K562 (cell line): ENCODE results near the gene TTC27. TPM values are rescaled to one million over a fixed set of nuclear protein-coding genes. Genes with fewer than 3 reads are reported as not detected.
A peak's percentile ranks its signal among the peaks of the same experiment; 100 is the strongest.

Source experiments
- ARID2 ChIP-seq: fragments of 450-650 bp; IDR thresholded peaks from 2 replicates; pipeline ENCODE4 v1.6.1; 2017; ENCODE audit warnings: antibody characterized with exemption, mild to moderate bottlenecking
- HEY1 ChIP-seq: fragments of 250-450 bp; sonication (Bioruptor Pico); IDR thresholded peaks from 2 replicates; pipeline ENCODE4 v1.5.0; 2020; ENCODE audit warnings: mild to moderate bottlenecking, moderate library complexity, borderline replicate concordance
- HMG20B ChIP-seq: fragments of 250-450 bp; sonication (Bioruptor Pico); IDR thresholded peaks from 2 replicates; pipeline ENCODE4 v1.5.0; 2021; ENCODE audit warnings: mild to moderate bottlenecking
- JUND ChIP-seq, 2 experiments: IDR thresholded peaks; 2 replicates in 1 of 2; 3 replicates in 1 of 2; pipeline ENCODE4 v1.6.1; 2011; ENCODE audit warnings: borderline replicate concordance in 2 of 2, low read depth in 2 of 2, low read length in 2 of 2, improper control_type of control experiment in 1 of 2, missing biosample characterization in 1 of 2, missing genetic modification characterization in 1 of 2, missing genetic modification reagents in 1 of 2
- KDM5B ChIP-seq: fragments of 200-600 bp; sonication (generic); IDR thresholded peaks from 2 replicates; pipeline ENCODE4 v1.6.1; 2012; ENCODE audit warnings: low read depth, mild to moderate bottlenecking, moderate library complexity, low read length, control low read depth, inconsistent platforms; ENCODE audit not compliant: insufficient replicate concordance
- KHSRP ChIP-seq: fragments of 450-650 bp; IDR thresholded peaks from 2 replicates; pipeline ENCODE4 v1.6.1; 2017
- KLF10 ChIP-seq: fragments of 250-450 bp; sonication (Bioruptor Pico); IDR thresholded peaks from 2 replicates; pipeline ENCODE4 v1.6.1; 2021; ENCODE audit warnings: matching md5 sums
- KLF13 ChIP-seq: fragments of 450-650 bp; IDR thresholded peaks from 2 replicates; pipeline ENCODE4 v1.6.1; 2016; ENCODE audit warnings: missing genetic modification characterization, low read depth, mild to moderate bottlenecking, missing compliant biosample characterization, moderate library complexity, borderline replicate concordance
- NR2F6 ChIP-seq: fragments of 450-650 bp; formaldehyde crosslinking; IDR thresholded peaks from 2 replicates; pipeline ENCODE4 v1.4.0; 2020; ENCODE audit warnings: mild to moderate bottlenecking
- SOX6 ChIP-seq: fragments of 450-650 bp; IDR thresholded peaks from 2 replicates; pipeline ENCODE4 v1.6.1; 2014; ENCODE audit warnings: mild to moderate bottlenecking
- SPI1 ChIP-seq: IDR thresholded peaks from 2 replicates; pipeline ENCODE4 v1.6.1; 2011; ENCODE audit warnings: low read depth, low read length, control low read depth, borderline replicate concordance
- ZC3H11A ChIP-seq: IDR thresholded peaks from 2 replicates; pipeline ENCODE4 v1.6.1; 2012; ENCODE audit warnings: low read depth, low read length, improper control_type of control experiment
- ZNF143 ChIP-seq: sonication (generic); formaldehyde crosslinking; IDR thresholded peaks from 2 replicates; pipeline ENCODE4 v1.9.0; 2022; ENCODE audit warnings: mild to moderate bottlenecking, missing genetic modification reagents
- ZNF589 ChIP-seq: fragments of 200-800 bp; sonication (Bioruptor generic); IDR thresholded peaks from 2 replicates; pipeline ENCODE4 v1.6.1; 2016; ENCODE audit warnings: low read depth, missing genetic modification characterization, missing compliant biosample characterization
- polyA plus RNA-seq, 8 experiments: library from polyadenylated mRNA; depleted of rRNA in 4 of 8; stranded (reverse) in 5 of 8; unstranded in 3 of 8; fragments of >200 nt; fragmentation: Nextera tagmentation in 2 of 8; fragmentation: Illumina TruSeq in 1 of 8; extraction: Ambion mirVana in 2 of 8; extraction: Trizol in 1 of 8; gene quantifications; 2 replicates each; pipeline versions ENCODE4 v1.2.1 to v1.2.3, GENCODE V29; 2011 to 2014; ENCODE audit warnings: inconsistent platforms in 1 of 8, missing spikeins in 1 of 8
- total RNA-seq, 7 experiments: library from RNA; depleted of rRNA in 6 of 7; stranded (reverse); fragments of >200 nt in 6 of 7; fragmentation: Illumina TruSeq in 2 of 7; extraction: Trizol in 2 of 7; gene quantifications; 2 replicates each; pipeline versions ENCODE4 v1.2.1 to v1.2.3, GENCODE V29; 2011 to 2021; ENCODE audit warnings: low replicate concordance in 1 of 7
- TF ChIP-seq, protein P1 (sequence below): sonication (generic); formaldehyde crosslinking; IDR thresholded peaks from 2 replicates; pipeline ENCODE4 v1.4.0; 2020; ENCODE audit warnings: mild to moderate bottlenecking, missing genetic modification reagents
- TF ChIP-seq, protein P2 (sequence below): sonication (generic); formaldehyde crosslinking; IDR thresholded peaks from 2 replicates; pipeline ENCODE4 v1.9.0; 2022; ENCODE audit warnings: mild to moderate bottlenecking, missing genetic modification reagents
- TF ChIP-seq, protein P3 (sequence below): fragments of 450-650 bp; formaldehyde crosslinking; IDR thresholded peaks from 2 replicates; pipeline ENCODE4 v1.4.0; 2022; ENCODE audit warnings: missing genetic modification characterization
- TF ChIP-seq, protein P4 (sequence below): fragments of 450-650 bp; formaldehyde crosslinking; IDR thresholded peaks from 2 replicates; pipeline ENCODE4 v1.4.0; 2020; ENCODE audit warnings: mild to moderate bottlenecking, moderate library complexity
- TF ChIP-seq, protein P5 (sequence below): fragments of 250-450 bp; sonication (Bioruptor Pico); IDR thresholded peaks from 2 replicates; pipeline ENCODE4 v1.5.0; 2020; ENCODE audit warnings: mild to moderate bottlenecking

The TTC27 gene
- total and polyA plus RNA-seq, 9 of the 15 experiments (the other 6 are each of a cell fraction or from before 2014, with no cell fraction given): 44.3 to 93.4 (median 57.3) TPM

DNA sequence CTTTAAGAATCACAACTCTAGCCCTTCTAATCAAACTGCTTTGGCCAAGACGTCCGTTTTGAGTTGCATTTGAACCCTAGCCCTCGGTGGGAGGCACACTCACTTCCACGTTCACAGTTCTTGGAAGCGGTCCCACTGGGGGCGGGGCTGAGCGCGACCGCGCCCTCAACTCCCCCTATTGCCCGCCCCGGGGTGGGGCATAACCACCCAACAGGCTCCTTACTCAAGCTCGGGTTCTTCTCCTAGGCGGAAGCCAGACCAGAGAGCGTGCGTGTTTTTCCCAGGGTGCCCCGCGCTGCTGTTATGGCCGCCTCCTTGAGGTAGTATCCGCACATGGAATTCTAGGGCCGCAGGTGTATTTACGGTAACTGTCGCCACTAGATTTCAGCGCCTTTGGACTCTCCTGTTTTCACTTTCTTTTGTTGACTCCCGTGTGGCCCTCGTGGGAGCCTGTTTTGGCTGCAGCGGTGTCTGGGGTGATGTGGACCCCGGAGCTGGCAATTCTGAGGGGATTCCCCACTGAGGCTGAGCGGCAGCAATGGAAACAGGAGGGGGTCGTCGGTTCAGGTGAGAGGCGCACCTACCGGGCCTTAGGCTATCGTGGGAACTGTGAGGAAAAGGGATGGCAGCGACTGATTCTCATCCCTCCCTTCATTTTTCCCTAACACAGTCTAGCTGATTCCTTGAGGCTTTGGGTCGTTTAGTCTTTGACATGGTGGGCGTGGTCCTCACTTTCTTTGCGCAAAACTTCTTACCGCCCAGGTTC is at the start of gene TTC27 (continued):
- TF ChIP-seq, protein P1, sequence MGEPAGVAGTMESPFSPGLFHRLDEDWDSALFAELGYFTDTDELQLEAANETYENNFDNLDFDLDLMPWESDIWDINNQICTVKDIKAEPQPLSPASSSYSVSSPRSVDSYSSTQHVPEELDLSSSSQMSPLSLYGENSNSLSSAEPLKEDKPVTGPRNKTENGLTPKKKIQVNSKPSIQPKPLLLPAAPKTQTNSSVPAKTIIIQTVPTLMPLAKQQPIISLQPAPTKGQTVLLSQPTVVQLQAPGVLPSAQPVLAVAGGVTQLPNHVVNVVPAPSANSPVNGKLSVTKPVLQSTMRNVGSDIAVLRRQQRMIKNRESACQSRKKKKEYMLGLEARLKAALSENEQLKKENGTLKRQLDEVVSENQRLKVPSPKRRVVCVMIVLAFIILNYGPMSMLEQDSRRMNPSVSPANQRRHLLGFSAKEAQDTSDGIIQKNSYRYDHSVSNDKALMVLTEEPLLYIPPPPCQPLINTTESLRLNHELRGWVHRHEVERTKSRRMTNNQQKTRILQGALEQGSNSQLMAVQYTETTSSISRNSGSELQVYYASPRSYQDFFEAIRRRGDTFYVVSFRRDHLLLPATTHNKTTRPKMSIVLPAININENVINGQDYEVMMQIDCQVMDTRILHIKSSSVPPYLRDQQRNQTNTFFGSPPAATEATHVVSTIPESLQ: no peak
- TF ChIP-seq SPI1 (0 out of 2 replicates have a peak, but pooled peaks have one; percentile 18), ZC3H11A (no peak), HEY1 (no peak), ZNF589 (CRISPR knock-in tag) (no peak), KHSRP (no peak), ARID2 (no peak), KDM5B (peak; percentile 66), SOX6 (peak; percentile 23; the same call in 1 of the 2 replicates), HMG20B (no peak), NR2F6 (no peak), ZNF143 (CRISPR knock-in tag) (peak; percentile 87), JUND (IDR thresholded peaks at IDR 0.05; ENCODE audit: borderline replicate concordance, low read depth, low read length) (peak; percentile 16; the same call in 1 of the 2 replicates), JUND (tag; IDR thresholded peaks at IDR 0.05; ENCODE audit: borderline replicate concordance, low read depth, low read length) (no peak), KLF13 (tag) (peak; percentile 86), KLF10 (CRISPR knock-in tag) (no peak)
- TF ChIP-seq, protein P2, sequence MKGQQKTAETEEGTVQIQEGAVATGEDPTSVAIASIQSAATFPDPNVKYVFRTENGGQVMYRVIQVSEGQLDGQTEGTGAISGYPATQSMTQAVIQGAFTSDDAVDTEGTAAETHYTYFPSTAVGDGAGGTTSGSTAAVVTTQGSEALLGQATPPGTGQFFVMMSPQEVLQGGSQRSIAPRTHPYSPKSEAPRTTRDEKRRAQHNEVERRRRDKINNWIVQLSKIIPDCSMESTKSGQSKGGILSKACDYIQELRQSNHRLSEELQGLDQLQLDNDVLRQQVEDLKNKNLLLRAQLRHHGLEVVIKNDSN (CRISPR knock-in tag): no peak
- TF ChIP-seq, protein P3, sequence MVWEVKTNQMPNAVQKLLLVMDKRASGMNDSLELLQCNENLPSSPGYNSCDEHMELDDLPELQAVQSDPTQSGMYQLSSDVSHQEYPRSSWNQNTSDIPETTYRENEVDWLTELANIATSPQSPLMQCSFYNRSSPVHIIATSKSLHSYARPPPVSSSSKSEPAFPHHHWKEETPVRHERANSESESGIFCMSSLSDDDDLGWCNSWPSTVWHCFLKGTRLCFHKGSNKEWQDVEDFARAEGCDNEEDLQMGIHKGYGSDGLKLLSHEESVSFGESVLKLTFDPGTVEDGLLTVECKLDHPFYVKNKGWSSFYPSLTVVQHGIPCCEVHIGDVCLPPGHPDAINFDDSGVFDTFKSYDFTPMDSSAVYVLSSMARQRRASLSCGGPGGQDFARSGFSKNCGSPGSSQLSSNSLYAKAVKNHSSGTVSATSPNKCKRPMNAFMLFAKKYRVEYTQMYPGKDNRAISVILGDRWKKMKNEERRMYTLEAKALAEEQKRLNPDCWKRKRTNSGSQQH: 0 out of 2 replicates have a peak, but pooled peaks have one; percentile 30
- TF ChIP-seq, protein P4, sequence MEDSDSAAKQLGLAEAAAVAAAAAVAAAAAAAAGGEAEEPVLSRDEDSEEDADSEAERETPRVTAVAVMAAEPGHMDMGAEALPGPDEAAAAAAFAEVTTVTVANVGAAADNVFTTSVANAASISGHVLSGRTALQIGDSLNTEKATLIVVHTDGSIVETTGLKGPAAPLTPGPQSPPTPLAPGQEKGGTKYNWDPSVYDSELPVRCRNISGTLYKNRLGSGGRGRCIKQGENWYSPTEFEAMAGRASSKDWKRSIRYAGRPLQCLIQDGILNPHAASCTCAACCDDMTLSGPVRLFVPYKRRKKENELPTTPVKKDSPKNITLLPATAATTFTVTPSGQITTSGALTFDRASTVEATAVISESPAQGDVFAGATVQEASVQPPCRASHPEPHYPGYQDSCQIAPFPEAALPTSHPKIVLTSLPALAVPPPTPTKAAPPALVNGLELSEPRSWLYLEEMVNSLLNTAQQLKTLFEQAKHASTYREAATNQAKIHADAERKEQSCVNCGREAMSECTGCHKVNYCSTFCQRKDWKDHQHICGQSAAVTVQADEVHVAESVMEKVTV (CRISPR knock-in tag): no peak
- TF ChIP-seq, protein P5, sequence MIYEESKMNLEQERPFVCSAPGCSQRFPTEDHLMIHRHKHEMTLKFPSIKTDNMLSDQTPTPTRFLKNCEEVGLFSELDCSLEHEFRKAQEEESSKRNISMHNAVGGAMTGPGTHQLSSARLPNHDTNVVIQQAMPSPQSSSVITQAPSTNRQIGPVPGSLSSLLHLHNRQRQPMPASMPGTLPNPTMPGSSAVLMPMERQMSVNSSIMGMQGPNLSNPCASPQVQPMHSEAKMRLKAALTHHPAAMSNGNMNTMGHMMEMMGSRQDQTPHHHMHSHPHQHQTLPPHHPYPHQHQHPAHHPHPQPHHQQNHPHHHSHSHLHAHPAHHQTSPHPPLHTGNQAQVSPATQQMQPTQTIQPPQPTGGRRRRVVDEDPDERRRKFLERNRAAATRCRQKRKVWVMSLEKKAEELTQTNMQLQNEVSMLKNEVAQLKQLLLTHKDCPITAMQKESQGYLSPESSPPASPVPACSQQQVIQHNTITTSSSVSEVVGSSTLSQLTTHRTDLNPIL: no peak
